Measurements from ENCODE around the gene ZMIZ2.

The ZMIZ2 gene

DNA sequence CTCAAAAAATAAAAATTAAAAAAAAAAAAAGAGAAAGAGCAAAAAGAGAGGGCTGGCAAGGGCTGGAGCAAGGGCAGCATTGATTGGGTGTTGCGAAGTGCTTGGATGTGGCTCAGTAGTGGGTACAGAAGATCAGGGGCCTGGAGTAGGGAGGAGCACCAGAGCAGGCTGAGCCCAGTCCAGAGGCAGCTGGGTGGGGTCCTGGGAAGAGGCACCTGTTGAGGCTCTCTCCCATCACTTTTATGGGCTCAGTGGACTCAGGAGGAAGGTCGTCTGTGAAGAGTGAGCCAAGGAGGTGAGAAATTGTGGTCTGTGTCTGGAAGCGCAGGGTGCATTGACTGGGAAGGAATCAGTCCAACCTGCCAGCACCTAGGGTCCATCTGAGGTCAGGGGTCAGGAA, 11.8 kb upstream of the ZMIZ2 start:
- Mint-ChIP-seq H3K9me3 (no peaks in the 10 kb centered on the region), H3K4me1 (no peaks in the 10 kb centered on the region), H3K27me3 (ENCODE audit: low read depth) (no peaks in the 10 kb centered on the region), H3K36me3 (ENCODE audit: low read depth) (no peaks in the 10 kb centered on the region), H3K27ac (no peak overlapping the region), H3K4me3 (no peak overlapping the region)
- TF ChIP-seq, protein P1, sequence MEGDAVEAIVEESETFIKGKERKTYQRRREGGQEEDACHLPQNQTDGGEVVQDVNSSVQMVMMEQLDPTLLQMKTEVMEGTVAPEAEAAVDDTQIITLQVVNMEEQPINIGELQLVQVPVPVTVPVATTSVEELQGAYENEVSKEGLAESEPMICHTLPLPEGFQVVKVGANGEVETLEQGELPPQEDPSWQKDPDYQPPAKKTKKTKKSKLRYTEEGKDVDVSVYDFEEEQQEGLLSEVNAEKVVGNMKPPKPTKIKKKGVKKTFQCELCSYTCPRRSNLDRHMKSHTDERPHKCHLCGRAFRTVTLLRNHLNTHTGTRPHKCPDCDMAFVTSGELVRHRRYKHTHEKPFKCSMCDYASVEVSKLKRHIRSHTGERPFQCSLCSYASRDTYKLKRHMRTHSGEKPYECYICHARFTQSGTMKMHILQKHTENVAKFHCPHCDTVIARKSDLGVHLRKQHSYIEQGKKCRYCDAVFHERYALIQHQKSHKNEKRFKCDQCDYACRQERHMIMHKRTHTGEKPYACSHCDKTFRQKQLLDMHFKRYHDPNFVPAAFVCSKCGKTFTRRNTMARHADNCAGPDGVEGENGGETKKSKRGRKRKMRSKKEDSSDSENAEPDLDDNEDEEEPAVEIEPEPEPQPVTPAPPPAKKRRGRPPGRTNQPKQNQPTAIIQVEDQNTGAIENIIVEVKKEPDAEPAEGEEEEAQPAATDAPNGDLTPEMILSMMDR (IDR thresholded peaks at IDR 0.05; ENCODE audit: unreplicated experiment in 3 of 3) = no peak

DNA sequence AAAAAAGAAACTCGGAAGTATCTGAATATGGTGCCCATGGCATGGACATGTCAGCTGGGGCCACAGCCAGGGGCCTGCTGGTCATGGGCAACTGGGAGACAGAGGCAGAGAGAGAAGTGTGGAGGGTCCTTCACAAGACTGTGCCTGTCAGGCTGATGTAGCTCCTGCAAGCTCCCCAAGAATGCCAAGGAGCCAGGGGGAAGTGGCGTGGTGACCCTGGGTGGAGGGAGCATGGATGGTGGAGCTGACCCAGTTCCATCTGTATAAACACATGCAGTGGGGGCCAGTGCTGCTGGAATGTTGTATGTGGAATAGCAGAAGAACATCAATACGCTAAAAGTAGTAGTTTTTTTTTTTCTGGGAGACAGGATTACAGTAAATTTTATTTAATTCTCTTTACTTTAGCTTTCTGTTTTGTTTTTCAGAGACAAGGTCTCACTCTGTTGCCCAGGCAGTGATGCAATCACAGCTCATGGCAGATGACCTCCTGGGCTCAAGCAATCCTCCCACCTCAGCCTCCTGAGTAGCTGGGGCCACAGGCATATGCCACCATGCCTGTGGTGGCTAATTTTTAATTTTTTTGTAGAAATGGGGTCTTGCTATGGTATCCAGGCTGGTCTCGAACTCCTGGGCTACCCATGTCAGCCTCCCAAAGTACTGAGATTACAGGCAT, 10.5 kb upstream of the ZMIZ2 start:
- TF ChIP-seq, protein P1 (IDR thresholded peaks at IDR 0.05; ENCODE audit: unreplicated experiment in 3 of 3) = no peak
- no peaks in the 10 kb centered on the region for H3K9me3 Mint-ChIP-seq
- H3K27me3 Mint-ChIP-seq (ENCODE audit: low read depth) = no peaks in the 10 kb centered on the region
- H3K27ac Mint-ChIP-seq = no peak overlapping the region
- H3K4me1 Mint-ChIP-seq = no peaks in the 10 kb centered on the region
- no peaks in the 10 kb centered on the region for H3K36me3 Mint-ChIP-seq (ENCODE audit: low read depth)
- H3K4me3 Mint-ChIP-seq = no peak overlapping the region

DNA sequence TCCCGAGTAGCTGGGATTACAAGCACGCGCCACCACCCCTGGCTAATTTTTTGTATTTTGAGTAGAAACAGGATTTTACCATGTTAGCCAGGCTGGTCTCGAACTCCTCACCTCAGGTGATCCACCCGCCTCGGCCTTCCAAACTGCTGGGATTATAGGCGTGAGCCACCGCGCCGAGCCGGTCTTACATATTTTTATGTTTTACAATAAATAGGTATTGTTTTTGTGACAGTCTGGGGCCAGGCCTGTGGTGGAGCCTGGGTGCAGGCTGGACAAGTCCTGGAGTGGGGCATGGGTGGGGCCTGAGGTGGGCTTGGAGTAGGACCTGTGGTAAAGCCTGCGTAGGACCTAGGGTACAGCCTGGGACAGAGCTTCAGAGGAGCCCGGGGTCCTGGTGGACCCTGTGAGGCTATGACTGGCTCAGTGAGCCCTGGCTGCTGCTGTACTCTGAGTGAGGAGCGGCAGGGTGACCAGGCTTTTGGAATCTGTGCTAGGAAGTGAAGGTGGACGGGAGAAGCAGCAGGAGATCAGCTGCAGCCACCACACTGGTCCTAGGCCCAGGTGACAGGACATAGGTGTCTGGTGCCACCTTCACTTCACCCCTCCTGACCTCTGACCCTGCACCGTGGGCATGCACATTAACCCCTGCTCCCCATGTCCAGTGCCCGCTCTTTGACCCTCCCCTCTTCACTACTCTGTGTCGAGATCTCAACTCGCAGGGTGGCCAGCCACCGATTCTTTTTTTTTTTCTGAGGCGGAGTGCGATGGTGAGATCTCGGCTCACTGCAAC, 9.6 kb upstream of the ZMIZ2 start:
- TF ChIP-seq, protein P1 (IDR thresholded peaks at IDR 0.05; ENCODE audit: unreplicated experiment in 3 of 3) = no peak
- H3K9me3 Mint-ChIP-seq = no peaks in the 10 kb centered on the region
- H3K4me3 Mint-ChIP-seq = no peak overlapping the region
- H3K27me3 Mint-ChIP-seq (ENCODE audit: low read depth) = peaks cover 4% of the 10 kb centered on the region
- H3K36me3 Mint-ChIP-seq (ENCODE audit: low read depth) = no peaks in the 10 kb centered on the region
- no peak overlapping the region for H3K27ac Mint-ChIP-seq
- H3K4me1 Mint-ChIP-seq = peaks cover 4% of the 10 kb centered on the region

DNA sequence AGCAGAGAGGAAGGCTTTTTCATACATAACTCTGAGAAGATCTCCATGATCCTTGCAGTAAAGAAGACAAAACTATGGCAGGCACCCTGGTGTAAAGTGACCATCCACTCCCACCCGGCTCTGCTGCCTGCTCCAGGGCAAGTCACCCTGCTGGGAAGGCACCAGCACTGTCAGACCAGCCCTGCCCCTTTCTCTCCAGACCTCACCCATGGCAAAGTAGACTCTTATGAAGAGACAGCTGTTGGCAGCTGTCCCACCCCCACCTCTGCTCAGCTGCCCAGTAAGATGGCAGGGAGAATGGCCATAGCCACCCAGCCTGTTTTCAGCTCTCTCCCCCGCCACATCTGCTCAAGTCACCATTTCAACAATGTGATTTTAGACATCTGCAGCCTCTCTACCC, 8.6 kb upstream of the ZMIZ2 start:
- TF ChIP-seq, protein P1 (IDR thresholded peaks at IDR 0.05; ENCODE audit: unreplicated experiment in 3 of 3) = no peak
- no peak overlapping the region for H3K27ac Mint-ChIP-seq
- no peaks in the 10 kb centered on the region for H3K9me3 Mint-ChIP-seq
- H3K36me3 Mint-ChIP-seq (ENCODE audit: low read depth) = no peaks in the 10 kb centered on the region
- H3K4me3 Mint-ChIP-seq = no peak overlapping the region
- peaks cover 4% of the 10 kb centered on the region for H3K4me1 Mint-ChIP-seq
- H3K27me3 Mint-ChIP-seq (ENCODE audit: low read depth) = peaks cover 4% of the 10 kb centered on the region

DNA sequence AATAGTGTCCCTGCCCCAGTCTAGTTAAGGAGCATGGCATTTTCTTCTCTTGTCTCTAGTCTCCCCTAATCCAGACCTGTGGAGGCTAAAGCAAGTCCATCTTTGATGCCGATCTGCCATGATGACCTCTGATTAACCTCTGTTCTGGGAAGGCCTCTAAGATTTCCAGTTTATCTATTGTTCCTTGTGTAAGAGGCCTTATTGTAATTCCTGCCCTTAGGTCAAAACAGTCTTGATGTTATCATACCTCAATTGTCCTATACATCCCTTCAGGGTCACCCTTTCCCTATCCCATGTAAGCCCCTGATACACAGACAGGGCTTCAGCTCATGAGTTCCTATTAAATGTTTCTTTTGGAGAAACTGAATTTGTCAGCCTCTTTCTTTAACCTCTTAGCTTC, 4.9 kb upstream of the ZMIZ2 start:
- peaks cover 15% of the 10 kb centered on the region for H3K4me1 Mint-ChIP-seq
- no peak overlapping the region for H3K27ac Mint-ChIP-seq
- TF ChIP-seq, protein P1 (IDR thresholded peaks at IDR 0.05; ENCODE audit: unreplicated experiment in 3 of 3) = no peak
- no peaks in the 10 kb centered on the region for H3K36me3 Mint-ChIP-seq (ENCODE audit: low read depth)
- H3K4me3 Mint-ChIP-seq = no peak overlapping the region
- H3K27me3 Mint-ChIP-seq (ENCODE audit: low read depth) = peaks cover 4% of the 10 kb centered on the region
- H3K9me3 Mint-ChIP-seq = no peaks in the 10 kb centered on the region
